D721Med (cell line): ENCODE measurements around the gene SBK3.
A peak's percentile ranks its signal among the peaks of the same experiment; 100 is the strongest.

Source experiments
- DNase-seq: peaks from one replicate; pipeline ENCODE4 v3.0.0; 2011; ENCODE audit warnings: low spot score; ENCODE audit not compliant: insufficient read length
- FAIRE-seq: peaks from 2 replicates; lab custom pipeline; 2011; peaks lifted over from hg19 to GRCh38; lab: Jason Lieb, UNC
- CTCF ChIP-seq: IDR thresholded peaks from 2 replicates; pipeline ENCODE4 v1.5.1; 2012; ENCODE audit warnings: mild to moderate bottlenecking, control low read depth; ENCODE audit not compliant: insufficient read depth; ENCODE audit errors: missing control alignments

Gene SBK3

GRCh38 chr19:55520691-55521292, 24.6 kb downstream of the SBK3 start:
- DNase-seq (no peak), FAIRE-seq (no peak)
- no peak for TF ChIP-seq CTCF

DNA sequence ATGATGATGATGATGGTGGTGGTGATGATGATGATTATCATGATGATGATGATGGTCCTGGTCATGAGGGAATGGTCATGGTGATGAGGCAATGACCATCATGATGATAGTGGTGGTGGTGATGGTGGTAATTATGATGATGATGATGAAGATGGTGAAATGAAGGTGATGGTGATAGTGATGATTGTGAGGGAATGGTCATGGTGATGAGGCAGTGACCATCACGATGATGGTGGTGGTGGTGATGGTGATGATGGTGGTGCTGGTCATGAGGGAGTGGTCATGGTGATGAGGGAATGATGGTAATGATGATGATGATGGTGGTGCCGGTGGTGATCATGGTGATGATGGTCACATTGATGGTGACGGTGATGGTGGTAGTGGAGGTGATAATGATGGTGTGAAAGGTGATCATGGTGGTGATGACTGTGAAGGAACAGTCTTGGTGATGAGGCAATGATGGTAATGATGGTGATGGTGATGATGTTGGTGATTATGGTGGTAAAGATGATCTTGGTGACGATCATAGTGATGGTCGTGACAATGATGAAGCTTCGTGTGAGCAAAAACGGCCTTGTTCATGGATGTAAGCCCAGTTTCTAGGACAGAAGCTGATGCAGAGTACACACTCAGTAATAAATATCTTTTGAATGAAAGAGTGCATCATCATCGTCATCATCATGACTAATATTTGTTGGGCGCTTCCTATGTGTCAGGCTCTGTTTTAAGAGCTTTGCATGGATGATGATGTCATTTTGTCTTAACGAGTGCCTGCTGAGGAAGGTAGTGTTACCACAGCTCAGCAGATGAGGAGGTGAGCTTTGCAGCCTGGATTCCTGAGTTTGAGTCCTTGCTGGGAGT, 25.7 kb downstream of the SBK3 start:
- DNase-seq (no peak), FAIRE-seq (no peak)

DNA sequence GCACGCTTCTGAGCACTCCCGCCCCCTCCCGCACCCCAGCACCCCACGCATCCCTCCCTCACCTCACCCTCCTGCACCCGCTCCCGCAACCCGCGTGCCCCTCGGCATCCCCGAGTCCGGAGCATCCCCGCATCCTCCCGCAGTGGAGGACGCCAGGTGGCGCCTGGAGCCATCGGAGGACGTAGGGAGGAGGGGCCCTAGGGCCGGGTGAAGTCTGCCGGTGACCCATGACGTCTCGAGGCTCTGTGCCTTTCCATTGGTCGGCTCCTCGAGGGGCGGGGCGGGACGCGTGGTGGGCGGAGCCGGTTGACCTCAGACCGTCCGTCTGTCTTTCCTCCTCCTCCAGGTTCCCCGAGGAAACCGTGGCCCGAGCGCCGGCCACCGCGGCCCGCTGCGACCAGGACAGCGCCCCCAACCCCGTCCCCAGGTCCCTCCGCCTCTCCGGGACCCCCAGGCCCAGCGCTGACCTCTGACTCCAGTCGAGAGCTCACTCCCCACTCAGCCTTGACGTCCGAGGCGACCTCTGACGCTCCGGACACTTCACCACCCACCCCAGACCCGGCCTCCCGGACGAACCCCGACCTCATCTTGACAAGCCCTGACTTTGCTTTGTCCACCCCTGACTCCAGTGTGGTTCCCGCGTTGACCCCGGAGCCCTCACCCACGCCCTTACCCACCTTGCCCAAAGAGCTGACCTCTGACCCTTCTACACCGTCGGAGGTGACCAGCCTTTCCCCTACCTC, 28.3 kb downstream of the SBK3 start:
- DNase-seq (peak; percentile 100), FAIRE-seq (no peak)
- peak; percentile 86 for TF ChIP-seq CTCF

More for the DNA sequence above, 25.7 kb downstream of the SBK3 start:
- no peak for TF ChIP-seq CTCF

- FAIRE-seq: no peak
- TF ChIP-seq CTCF: no peak
- no peak for DNase-seq
Measured at GRCh38 chr19:55508120-55508519, 37.2 kb downstream of the SBK3 start.

- no peak for DNase-seq
- TF ChIP-seq CTCF: no peak
- no peak for FAIRE-seq
Measured at GRCh38 chr19:55504981-55505380, 40.4 kb downstream of the SBK3 start.

- FAIRE-seq (no peak), DNase-seq (no peak)
- TF ChIP-seq CTCF: no peak
Measured at GRCh38 chr19:55504252-55504603, 41.1 kb downstream of the SBK3 start.
